CD8-positive, alpha-beta memory T cell (primary cell): ENCODE results near the gene UCP1. TPM values are rescaled to one million over a fixed set of nuclear protein-coding genes. Genes with fewer than 3 reads are reported as not detected.

Experiments used
- CTCF ChIA-PET: fragments of 350-600 bp; sonication (Branson Sonifier 250); formaldehyde crosslinking; loops from one replicate; lab custom pipeline; 2021; ENCODE audit warnings: antibody characterized with exemption; lab: Charles Lee
- POLR2A ChIA-PET: fragments of 350-600 bp; sonication (Branson Sonifier 250); formaldehyde crosslinking; loops from one replicate; lab custom pipeline; 2021; ENCODE audit warnings: antibody characterized with exemption; lab: Charles Lee
- DNase-seq, 5 donors: peaks; one replicate each; pipeline versions ENCODE4 v3.0.0 to v3.0.0-alpha.2; 2020 to 2022; ENCODE audit warnings: mixed read lengths in 1 of 5
- H3K27ac ChIP-seq: one replicate; pipeline ENCODE4 v1.7.0; 2013; ENCODE audit warnings: low read depth, mild to moderate bottlenecking, low read length, moderate library complexity
- H3K27me3 ChIP-seq: 2 replicates; pipeline ENCODE4 v1.7.0; 2013; ENCODE audit warnings: low read length, mild to moderate bottlenecking; ENCODE audit not compliant: insufficient read depth, poor library complexity, severe bottlenecking
- H3K36me3 ChIP-seq: 2 replicates; pipeline ENCODE4 v1.7.0; 2013; ENCODE audit warnings: mild to moderate bottlenecking, low read length, moderate library complexity; ENCODE audit not compliant: insufficient read depth
- H3K4me1 ChIP-seq: 2 replicates; pipeline ENCODE4 v1.7.0; 2013; ENCODE audit warnings: mild to moderate bottlenecking, low read length, moderate library complexity; ENCODE audit not compliant: insufficient read depth
- H3K4me3 ChIP-seq: 2 replicates; pipeline ENCODE4 v1.7.0; 2013; ENCODE audit warnings: mild to moderate bottlenecking, low read length
- H3K9me3 ChIP-seq: 2 replicates; pipeline ENCODE4 v1.7.0; 2013; ENCODE audit warnings: mild to moderate bottlenecking, low read length
- H3K27ac Mint-ChIP-seq, 8 donors: one replicate each; pipeline ENCODE4 v1.8.0; 2020 to 2021; ENCODE audit warnings: mixed read lengths in 8 of 8, mild to moderate bottlenecking in 6 of 8, inconsistent platforms in 3 of 8, moderate library complexity in 3 of 8
- H3K27me3 Mint-ChIP-seq, 2 donors: one replicate each; pipeline ENCODE4 v1.8.0; 2020 to 2021; ENCODE audit warnings: mixed read lengths in 2 of 2, mild to moderate bottlenecking in 1 of 2, moderate library complexity in 1 of 2
- H3K36me3 Mint-ChIP-seq, 3 donors: one replicate each; pipeline ENCODE4 v1.8.0; 2020 to 2021; ENCODE audit warnings: mixed read lengths in 3 of 3, inconsistent platforms in 1 of 3, mild to moderate bottlenecking in 1 of 3
- H3K4me1 Mint-ChIP-seq, 3 donors: one replicate each; pipeline ENCODE4 v1.8.0; 2020 to 2021; ENCODE audit warnings: mixed read lengths in 3 of 3, inconsistent platforms in 1 of 3, mild to moderate bottlenecking in 1 of 3
- H3K4me3 Mint-ChIP-seq, 7 donors: one replicate each; pipeline ENCODE4 v1.8.0; 2020 to 2021; ENCODE audit warnings: mixed read lengths in 7 of 7, mild to moderate bottlenecking in 6 of 7, moderate library complexity in 4 of 7, inconsistent platforms in 2 of 7
- H3K9me3 Mint-ChIP-seq, 5 donors: one replicate each; pipeline ENCODE4 v1.8.0; 2020 to 2022; ENCODE audit warnings: mixed read lengths in 5 of 5, mild to moderate bottlenecking in 3 of 5, moderate library complexity in 2 of 5, inconsistent platforms in 1 of 5
- polyA plus RNA-seq: library from polyadenylated mRNA; unstranded; fragments of 300-500 nt; fragmentation: Illumina TruSeq; gene quantifications from one replicate; pipeline ENCODE4 v1.2.3, GENCODE V29; 2021
- total RNA-seq, 2 experiments: library from RNA; stranded (reverse); gene quantifications; one replicate each; pipeline ENCODE4 v1.2.3, GENCODE V29; 2021

The UCP1 gene
- total and polyA plus RNA-seq, 3 experiments from 2014 or later = not detected

GRCh38 chr4:140571620-140572019, 2.9 kb upstream of the UCP1 start:
- peaks cover 38 to 80% of the 10 kb centered on the region in 2 donors for H3K27me3 Mint-ChIP-seq
- Histone ChIP-seq H3K4me1 (peaks cover 10% of the 10 kb centered on the region), H3K4me3 (no peak overlapping the region), H3K27me3 (peaks cover 17% of the 10 kb centered on the region), H3K27ac (no peak overlapping the region), H3K36me3 (no peaks in the 10 kb centered on the region), H3K9me3 (no peaks in the 10 kb centered on the region)
- ChIA-PET CTCF (no interaction called here), POLR2A (no interaction called here)
- no peak overlapping the region for H3K4me3 Mint-ChIP-seq
- H3K9me3 Mint-ChIP-seq = peaks cover 2 to 9% (median 4%) of the 10 kb centered on the region in 5 donors
- no peak for DNase-seq
- peaks cover 0 to 2% (median 0%) of the 10 kb centered on the region in 3 donors for H3K36me3 Mint-ChIP-seq
- H3K27ac Mint-ChIP-seq = no peak overlapping the region
- H3K4me1 Mint-ChIP-seq = peaks cover 14 to 22% (median 17%) of the 10 kb centered on the region in 3 donors

GRCh38 chr4:140569307-140569638, 512 bp upstream of the UCP1 start:
- Mint-ChIP-seq H3K4me3 (peak overlapping the region in 6 of 7 donors; percentile 24 to 77 (median 75)), H3K4me1 (peaks cover 14 to 22% (median 17%) of the 10 kb centered on the region in 3 donors), H3K36me3 (peaks cover 0 to 2% (median 0%) of the 10 kb centered on the region in 3 donors), H3K27ac (no peak overlapping the region), H3K27me3 (peaks cover 32 to 67% of the 10 kb centered on the region in 2 donors), H3K9me3 (peaks cover 2 to 9% (median 4%) of the 10 kb centered on the region in 5 donors)
- ChIA-PET POLR2A (no interaction called here), CTCF (no interaction called here)
- peaks cover 10% of the 10 kb centered on the region for H3K4me1 ChIP-seq
- no peaks in the 10 kb centered on the region for H3K36me3 ChIP-seq
- no peaks in the 10 kb centered on the region for H3K9me3 ChIP-seq
- no peak overlapping the region for H3K4me3 ChIP-seq
- H3K27me3 ChIP-seq = peaks cover 22% of the 10 kb centered on the region
- DNase-seq = no peak
- no peak overlapping the region for H3K27ac ChIP-seq

- Histone ChIP-seq H3K4me3 (no peak overlapping the region), H3K9me3 (no peaks in the 10 kb centered on the region), H3K4me1 (peaks cover 8% of the 10 kb centered on the region), H3K27ac (no peak overlapping the region), H3K27me3 (no peaks in the 10 kb centered on the region), H3K36me3 (no peaks in the 10 kb centered on the region)
- peaks cover 0 to 5% of the 10 kb centered on the region in 2 donors for H3K27me3 Mint-ChIP-seq
- ChIA-PET CTCF (no interaction called here), POLR2A (no interaction called here)
- H3K4me3 Mint-ChIP-seq = no peak overlapping the region
- no peak overlapping the region for H3K27ac Mint-ChIP-seq
- H3K4me1 Mint-ChIP-seq = peaks cover 15 to 22% (median 20%) of the 10 kb centered on the region in 3 donors
- no peak for DNase-seq
- peaks cover 0 to 2% (median 0%) of the 10 kb centered on the region in 3 donors for H3K36me3 Mint-ChIP-seq
- H3K9me3 Mint-ChIP-seq = no peaks in the 10 kb centered on the region
Measured at GRCh38 chr4:140559696-140560095, 9.1 kb downstream of the UCP1 start.

GRCh38 chr4:140557831-140558435, 10.8 kb downstream of the UCP1 start:
- Histone ChIP-seq H3K27me3 (no peaks in the 10 kb centered on the region), H3K4me3 (no peak overlapping the region), H3K27ac (no peak overlapping the region), H3K4me1 (peaks cover 8% of the 10 kb centered on the region), H3K9me3 (no peaks in the 10 kb centered on the region), H3K36me3 (no peaks in the 10 kb centered on the region)
- Mint-ChIP-seq H3K27ac (peak overlapping the region in 3 of 8 donors; percentile 14 to 54 (median 26)), H3K36me3 (peaks cover 0 to 6% (median 3%) of the 10 kb centered on the region in 3 donors), H3K4me1 (peaks cover 15 to 22% (median 20%) of the 10 kb centered on the region in 3 donors), H3K9me3 (no peaks in the 10 kb centered on the region), H3K4me3 (no peak overlapping the region), H3K27me3 (peaks cover 0 to under 1% of the 10 kb centered on the region in 2 donors)
- no peak for DNase-seq
- CTCF ChIA-PET = no interaction called here
- POLR2A ChIA-PET = no interaction called here

- Mint-ChIP-seq H3K27me3 (no peaks in the 10 kb centered on the region), H3K9me3 (no peaks in the 10 kb centered on the region), H3K27ac (peak overlapping the region in 3 of 8 donors; percentile 5 to 91 (median 65)), H3K4me3 (no peak overlapping the region), H3K4me1 (peaks cover 15 to 22% (median 20%) of the 10 kb centered on the region in 3 donors), H3K36me3 (peaks cover 5 to 11% (median 11%) of the 10 kb centered on the region in 3 donors)
- Histone ChIP-seq H3K4me3 (no peak overlapping the region), H3K27me3 (no peaks in the 10 kb centered on the region), H3K4me1 (peaks cover 8% of the 10 kb centered on the region), H3K9me3 (no peaks in the 10 kb centered on the region), H3K36me3 (no peaks in the 10 kb centered on the region), H3K27ac (no peak overlapping the region)
- CTCF ChIA-PET = no interaction called here
- POLR2A ChIA-PET = no interaction called here
- peak in 2 of 5 donors; percentile 25 to 48 for DNase-seq
Measured at GRCh38 chr4:140556372-140557085, 12.2 kb downstream of the UCP1 start.

- Mint-ChIP-seq H3K9me3 (no peaks in the 10 kb centered on the region), H3K27me3 (no peaks in the 10 kb centered on the region), H3K27ac (no peak overlapping the region), H3K36me3 (peaks cover 5 to 44% (median 15%) of the 10 kb centered on the region in 3 donors), H3K4me1 (no peaks in the 10 kb centered on the region), H3K4me3 (no peak overlapping the region)
- DNase-seq = no peak
- Histone ChIP-seq H3K4me3 (no peak overlapping the region), H3K9me3 (no peaks in the 10 kb centered on the region), H3K27ac (no peak overlapping the region), H3K27me3 (no peaks in the 10 kb centered on the region), H3K36me3 (peaks cover 5% of the 10 kb centered on the region), H3K4me1 (no peaks in the 10 kb centered on the region)
- ChIA-PET CTCF (no interaction called here), POLR2A (no interaction called here)
Measured at GRCh38 chr4:140533951-140534480, 34.7 kb downstream of the UCP1 start.

- peaks cover 3% of the 10 kb centered on the region for H3K36me3 ChIP-seq
- H3K27me3 ChIP-seq = no peaks in the 10 kb centered on the region
- Mint-ChIP-seq H3K4me1 (peaks cover 16 to 22% (median 20%) of the 10 kb centered on the region in 3 donors), H3K27me3 (no peaks in the 10 kb centered on the region), H3K27ac (no peak overlapping the region), H3K4me3 (no peak overlapping the region), H3K36me3 (peaks cover 12 to 38% (median 16%) of the 10 kb centered on the region in 3 donors), H3K9me3 (no peaks in the 10 kb centered on the region)
- DNase-seq = no peak
- H3K4me3 ChIP-seq = no peak overlapping the region
- H3K9me3 ChIP-seq = no peaks in the 10 kb centered on the region
- POLR2A ChIA-PET = no interaction called here
- CTCF ChIA-PET = no interaction called here
- peaks cover 7% of the 10 kb centered on the region for H3K4me1 ChIP-seq
- H3K27ac ChIP-seq = no peak overlapping the region
Measured at GRCh38 chr4:140529434-140529833, 39.3 kb downstream of the UCP1 start.
